NCI-H1694 treated with DMSO at 0.1 percent for 48 hours (cell line): ENCODE data around the gene SPDEF.

Experiments
- DNase-seq: peaks from one replicate; lab custom pipeline; 2025; lab: John Stamatoyannopoulos, UW

The SPDEF gene

DNA sequence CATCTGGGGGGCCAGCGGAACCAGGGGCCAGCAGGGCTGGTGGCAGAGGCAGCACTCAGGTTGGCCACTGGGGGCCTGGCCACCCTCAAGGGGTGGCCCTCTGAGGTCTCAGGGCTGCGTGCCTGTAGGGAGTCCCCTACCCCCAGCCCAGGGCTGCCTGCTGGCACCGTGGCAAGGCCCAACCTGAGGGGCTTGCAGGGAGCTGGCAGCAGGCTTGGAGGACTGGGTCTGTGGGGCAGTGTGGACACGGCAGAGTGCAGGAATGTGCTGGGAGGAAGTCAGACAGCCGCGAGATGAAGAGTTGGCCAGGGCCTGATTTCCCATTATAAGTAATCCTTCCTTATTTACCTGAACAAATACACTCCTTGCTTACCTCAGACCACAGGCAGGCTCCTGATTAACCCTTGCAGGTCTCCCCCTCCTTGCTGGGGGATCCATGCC is at the start of gene SPDEF:
TSS of gene SPDEF (minus strand) at position 299 of the 441 bp plus-strand sequence. CDS start 11,874 bp downstream, outside the sequence.
- no peak for DNase-seq

DNA sequence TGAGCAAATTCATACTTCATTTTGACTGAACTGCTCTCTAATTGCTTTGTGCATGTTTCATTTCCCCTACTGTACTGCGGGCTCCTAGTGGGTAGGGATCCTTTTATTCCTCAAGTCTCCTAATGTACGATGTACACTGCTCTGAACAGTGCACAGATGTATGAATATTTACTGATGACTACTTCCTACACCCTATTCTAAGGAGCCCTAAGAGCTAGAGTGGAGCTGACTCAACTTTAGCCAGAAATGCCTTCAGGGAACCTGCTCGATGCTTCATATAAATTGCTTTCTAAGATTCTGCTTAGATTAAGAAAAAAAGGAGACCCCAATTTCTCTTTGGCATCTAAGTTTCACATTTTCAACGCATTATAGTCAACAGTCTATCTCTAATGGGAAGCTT is 47.6 kb upstream of the SPDEF start:
- DNase-seq = no peak

DNA sequence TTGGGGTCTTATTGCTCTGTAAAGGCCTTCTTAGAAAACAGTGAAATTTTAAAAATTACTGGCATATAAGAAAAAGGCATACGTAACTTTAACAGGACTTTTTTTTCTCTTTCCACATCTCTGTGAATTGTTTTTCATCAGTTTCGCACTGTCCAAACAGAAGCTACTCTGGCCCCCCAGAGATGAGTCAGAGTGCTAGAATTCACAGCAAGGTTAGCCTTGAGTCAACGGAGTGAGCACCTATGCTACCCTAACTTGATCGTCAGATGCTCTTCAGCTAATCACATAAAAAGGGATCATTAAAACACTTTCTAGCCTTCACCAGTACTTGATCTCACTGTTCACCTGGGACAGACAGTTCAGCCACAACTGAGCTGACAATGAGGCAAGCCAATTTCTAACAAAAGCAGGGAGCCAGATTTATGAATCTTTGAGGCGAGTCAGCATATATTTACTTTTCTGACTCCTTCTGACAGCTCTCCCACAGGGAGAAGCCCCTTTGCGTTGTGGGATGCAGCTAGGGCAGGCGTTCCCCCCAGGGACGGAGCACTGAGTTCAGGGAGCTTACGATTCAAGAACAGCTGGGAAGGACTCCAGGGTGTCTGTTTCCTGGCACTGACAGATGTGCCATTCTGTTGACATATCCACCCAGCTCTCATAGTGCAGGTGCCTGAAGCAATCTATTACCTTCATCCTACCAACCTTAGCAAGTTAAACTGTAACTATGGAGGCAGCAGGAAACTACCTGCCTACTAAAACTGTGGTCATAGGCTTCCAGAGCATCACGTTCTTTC is 46.4 kb upstream of the SPDEF start:
- DNase-seq = peak; percentile 42

DNA sequence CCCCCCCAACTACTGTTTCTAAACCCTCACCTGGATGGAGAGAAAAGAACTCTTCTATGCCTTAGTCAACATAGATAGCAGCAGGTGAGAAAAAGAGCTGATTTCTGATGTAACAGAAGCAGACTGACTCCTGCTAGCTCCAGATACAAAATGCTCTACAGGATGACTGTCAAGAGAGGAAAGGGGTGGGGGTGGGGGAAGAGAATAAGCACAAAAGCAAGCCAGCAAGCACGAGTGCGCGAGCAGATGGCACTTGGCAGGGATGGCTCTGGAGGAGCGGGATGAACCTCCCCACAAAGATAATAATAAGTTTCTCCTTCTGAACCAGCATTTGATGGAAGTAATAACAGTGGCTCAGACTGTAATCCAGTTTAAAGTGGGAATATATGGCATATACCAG is 45.6 kb upstream of the SPDEF start:
- DNase-seq = peak; percentile 82

DNA sequence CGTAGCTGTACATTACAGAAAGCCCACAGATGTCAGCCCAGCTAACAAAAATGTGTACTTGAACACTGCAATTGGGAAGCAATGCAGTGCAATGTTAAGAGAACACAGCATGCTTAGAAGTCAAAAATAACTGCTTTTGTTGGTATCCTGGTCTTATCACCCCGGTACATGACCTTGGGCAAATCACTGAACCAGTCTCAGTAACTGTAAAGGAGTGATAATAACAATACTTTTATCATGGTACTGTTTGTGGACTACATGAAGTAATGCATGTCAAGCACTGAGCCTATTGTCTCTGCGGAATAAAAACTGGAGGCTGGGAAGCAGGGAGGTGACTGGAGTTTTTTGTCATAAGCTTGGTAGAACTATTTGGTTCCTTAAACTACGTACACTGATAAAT is 44.7 kb upstream of the SPDEF start:
- DNase-seq = no peak

DNA sequence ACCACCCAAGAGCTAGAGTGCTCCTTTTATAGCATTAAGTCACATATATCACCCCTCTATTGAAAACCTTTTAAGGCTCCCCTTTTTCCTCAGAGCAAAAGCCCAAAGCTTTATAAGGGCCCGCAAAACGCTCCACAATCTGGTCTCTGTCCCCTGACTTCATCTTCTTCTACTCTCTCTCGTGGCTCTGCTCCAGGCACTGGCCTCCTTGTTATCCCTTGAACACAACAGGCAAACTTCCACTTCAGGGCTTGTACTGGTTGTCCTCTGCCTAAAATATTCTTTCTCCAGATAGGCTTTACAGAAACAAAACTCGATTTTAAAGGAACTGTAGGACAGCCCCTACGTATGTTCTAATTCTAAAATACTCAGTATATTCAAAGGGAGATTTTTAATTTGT is 44.0 kb upstream of the SPDEF start:
- no peak for DNase-seq

DNA sequence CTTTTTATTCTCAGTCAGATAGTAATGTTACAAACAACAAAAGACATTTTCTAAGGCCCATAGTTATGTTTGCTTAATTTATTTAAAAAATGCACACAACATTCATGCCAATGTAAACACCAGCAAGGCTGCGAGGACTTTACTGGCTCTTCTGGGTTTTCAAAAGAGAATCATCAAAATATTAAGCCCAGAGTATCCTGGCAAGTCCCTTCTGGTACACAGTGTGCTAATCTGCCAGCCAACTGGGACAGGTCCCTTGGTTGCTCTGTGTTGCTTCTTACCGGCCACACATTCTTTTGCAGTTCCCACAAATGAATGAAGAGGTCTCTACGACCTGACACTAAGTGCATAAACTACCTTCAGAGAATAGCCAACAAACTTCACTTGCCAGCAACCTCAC is 42.6 kb upstream of the SPDEF start:
- no peak for DNase-seq

DNA sequence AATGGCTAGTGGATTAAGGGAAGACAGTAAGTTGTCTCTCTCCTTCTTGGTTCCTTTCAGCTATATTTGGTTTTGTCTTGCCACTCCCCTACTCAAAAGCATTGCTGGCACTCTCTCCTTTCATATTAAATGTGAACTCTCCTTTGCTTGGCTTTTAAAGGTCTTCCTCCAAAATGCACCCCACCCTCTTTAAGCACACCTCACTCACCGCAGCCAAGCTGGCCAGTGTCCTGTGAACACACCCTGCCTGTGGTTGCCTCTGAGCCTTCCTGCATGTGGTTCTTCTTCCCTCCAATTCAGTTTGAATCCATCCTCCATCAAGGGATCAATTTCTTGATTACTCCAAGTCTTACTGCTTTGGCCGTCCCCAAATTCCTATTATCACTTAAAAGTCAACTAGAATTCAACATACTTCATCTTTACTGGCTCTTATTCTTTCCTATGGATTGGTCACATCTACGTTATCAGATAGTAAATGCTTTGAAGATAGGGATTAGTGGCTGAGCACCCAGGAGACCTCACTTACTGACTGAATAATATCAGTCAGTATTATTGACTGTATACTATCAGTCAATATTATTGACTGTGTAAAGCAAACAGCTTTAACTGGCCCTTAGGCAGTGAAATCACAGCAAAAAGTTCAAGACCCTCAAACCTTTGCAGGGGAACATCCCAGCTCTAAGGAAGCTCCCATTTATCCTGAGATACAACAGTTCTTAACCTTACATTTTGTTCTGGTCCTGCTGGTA is 41.6 kb upstream of the SPDEF start:
- no peak for DNase-seq

DNA sequence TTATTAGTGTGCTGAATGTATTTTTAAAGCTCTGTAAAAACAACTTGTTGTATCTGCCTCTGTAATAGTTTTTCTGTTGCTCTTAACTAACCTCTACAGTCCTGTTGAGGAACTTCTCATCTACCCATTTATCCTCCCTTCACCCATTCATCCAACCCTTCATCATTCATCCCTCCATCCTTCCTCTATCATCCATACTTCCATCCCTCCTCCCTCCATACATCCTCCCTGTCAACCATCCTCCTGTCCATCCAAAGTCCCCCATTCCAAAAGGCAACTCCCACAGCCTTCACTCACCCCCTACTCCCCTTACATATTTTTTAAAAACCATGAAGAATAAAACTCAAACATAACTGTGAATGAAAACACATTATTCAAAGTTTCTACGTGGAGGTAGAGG is 40.7 kb upstream of the SPDEF start:
- no peak for DNase-seq

DNA sequence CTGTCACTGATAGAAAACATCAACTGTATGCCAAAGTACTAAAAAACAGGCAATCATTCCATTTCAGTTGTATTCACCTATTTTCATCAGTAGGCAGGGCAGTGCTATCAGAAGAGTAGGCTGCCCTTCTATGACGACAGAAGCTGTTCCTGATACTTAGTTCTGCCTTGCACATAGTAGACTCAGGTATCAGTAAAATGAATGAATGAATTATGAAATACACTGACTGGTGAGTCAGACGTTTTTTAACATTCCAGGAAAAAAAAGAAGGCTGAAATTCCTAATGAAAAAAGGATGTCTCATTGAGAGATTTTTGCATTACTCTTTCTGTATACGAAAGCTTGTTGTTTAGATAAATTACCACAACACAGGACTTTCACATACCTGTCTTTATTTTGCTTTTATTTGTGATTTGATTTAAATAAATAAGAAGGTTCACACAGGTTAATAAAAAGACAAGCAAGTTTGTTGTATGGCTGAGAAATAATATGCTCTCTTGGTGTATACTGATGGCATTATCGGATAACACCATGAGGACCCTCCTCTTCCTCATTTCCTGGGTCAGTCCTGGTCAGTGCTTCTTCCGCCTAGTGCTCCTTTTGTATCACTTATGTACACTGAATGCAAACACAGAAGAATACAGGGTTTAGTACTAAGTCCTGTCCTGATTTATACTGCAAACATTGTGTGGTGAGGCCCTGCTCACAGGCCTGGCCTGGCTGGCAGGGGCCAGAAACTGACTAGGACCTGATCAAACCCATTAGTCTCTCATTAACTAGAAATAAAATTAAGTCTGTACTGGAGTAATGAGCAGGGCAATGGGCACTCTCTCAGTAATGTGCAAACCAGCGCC is 39.4 kb upstream of the SPDEF start:
- no peak for DNase-seq

DNA sequence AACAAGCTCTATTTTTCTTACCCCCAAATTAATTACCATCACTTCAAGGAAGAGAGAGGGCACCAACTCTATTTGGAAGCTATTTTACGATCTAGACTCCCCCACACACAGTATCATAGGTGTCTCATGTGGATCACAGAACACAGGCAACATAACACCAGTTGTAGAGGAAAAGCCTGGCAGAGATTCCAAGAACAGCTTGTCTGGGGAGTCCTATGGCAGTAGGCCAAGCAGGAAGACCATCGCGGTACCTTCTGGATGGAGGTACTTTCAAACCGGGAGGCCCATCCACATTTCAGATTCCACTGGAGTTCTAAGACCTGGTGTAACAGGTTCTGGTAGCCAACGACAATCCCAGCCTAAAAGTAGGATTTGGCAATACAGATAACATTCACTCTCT is 37.6 kb upstream of the SPDEF start:
- peak; percentile 70 for DNase-seq

DNA sequence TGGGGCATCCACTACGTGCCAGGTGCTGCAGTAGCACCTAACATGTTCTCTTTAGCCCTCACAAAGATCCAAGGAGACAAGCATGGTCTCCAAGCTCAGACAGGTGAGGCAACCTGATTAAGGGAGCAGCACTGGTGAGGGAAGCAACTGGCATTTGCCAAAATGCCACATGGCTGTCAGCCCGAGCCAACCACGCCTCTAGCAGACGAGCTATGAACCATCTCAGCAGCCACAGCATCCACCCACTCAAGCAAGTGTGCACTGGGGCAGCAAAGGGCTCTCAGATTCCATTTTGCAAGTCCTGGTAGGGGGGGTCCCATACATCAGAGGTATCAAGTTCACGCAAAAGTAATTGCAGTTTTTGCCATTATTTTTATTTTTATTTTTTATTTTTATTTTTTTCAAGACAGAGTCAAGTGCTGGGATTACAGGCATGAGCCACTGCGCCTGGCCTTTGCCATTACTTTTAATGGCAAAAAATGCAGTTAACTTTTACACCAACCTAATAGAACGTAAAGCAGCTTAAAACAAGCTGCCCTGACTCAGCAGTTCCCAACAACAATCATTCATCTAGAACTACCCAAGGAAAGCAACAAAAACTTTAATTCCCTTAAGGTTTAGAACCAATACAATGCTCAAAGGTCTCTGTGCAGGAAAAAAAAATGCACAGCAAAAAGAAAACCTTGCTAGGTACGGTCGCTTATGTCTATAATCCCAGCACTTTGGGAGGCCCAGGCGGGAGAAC is 36.3 kb upstream of the SPDEF start:
- DNase-seq = no peak

DNA sequence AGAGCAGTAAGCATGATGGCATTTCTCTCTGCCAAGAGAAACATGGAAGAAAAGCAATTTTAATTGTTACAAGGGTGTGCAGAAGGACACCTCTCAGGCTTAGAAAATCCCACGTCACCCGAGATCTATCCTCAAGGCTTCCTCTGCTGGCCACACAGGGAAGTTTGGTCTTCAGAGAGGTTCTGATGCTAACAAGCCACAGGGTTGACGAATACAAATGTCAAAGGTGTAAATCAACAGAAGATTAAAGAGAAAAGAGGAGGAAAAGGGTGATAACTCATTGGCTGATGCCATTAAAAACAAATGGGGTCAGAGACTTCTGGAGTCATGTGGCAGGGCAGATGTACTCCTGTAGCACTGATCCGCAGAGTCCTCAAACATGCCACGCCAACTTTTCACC is 33.6 kb upstream of the SPDEF start:
- DNase-seq = no peak

DNA sequence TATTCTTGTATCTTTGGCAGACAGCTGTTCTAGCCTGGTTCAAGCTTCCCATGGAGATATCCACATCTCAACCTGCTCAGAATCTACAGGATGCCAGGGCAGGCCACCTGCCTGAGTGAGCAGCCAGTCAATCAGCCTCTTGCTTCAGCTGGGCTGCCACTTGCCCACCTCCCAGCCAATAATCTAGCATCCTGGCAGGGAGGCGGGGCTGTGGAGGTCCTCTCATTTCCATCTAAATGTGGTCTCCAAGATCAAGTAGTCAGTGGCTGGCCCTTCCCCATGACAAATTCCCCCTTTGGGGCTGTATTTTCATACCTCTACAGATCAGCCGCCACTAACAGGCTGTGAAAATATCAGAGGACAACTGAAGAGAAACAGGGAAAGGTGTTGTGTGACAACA is 33.0 kb upstream of the SPDEF start:
- DNase-seq = no peak

DNA sequence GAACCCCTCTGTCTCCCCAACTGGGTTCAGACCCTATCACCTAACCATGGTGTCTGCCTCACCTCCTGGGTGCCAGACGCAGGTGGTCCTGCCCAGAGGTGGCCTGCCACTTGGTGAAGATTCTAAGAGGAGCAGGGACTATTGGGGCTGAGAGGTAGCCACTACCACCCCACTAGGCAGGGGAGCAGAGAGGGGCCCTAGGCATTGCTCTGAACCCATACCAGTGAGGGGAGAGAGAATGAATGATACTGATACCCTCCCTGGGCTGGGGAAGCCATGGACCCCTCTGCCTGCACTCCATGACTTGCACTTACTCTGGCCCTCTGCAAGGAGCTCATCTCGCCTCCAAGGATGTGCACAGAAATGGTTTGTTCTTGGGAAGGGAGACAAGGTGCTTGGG is 31.7 kb upstream of the SPDEF start:
- DNase-seq = no peak

DNA sequence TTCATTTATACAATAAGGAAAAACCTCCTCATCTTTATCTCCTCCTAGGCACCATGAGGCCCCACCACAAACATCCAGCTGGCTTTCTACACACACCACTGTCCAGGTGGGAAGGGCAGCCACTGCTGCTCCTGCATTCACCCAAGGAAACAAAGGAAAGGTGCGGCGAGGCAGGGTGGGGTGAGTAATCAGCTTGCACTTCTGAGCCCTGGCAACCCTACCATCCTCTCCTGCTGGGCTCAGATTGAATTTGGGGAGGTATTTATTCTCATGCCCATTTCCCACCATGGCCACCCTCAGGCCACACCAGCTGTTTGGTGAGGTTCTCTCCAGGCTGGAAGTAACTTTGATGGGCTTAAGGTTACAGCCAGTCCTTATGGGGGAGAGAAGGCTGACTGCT is 31.2 kb upstream of the SPDEF start:
- no peak for DNase-seq

DNA sequence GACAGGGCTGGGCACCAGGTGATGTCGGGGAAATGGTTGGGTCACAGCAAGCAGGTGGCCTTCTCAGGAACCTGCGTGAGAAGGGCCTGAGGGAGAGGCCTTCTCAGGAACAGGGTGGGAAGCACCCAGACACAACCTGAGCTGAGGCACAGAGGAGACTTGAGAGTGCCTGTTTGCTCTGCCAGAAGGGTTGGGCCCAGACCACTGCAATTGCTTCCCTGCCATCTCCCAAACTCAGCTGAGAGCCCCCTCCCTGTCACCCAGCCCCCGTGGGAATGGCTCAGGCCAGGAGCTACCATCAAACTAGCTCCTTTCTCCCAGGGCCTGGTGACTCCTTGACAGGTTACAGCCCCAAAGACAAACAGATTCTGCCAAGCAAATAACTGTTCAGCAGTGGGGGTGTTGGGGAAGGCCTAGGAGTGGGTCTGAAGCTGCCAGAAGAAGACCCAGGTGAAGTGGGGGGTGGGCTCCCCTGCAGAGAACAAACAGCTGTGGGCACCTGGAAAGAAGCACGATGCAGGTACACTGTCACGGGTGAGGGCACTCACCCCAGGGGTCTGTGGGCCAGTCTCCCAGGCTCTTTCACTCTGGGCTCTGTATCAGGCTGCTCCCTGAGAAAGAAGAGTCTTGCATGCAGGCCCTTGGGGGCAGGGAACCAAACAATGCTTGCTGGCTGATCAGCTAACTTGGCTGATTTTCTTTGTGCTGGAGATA is 30.4 kb upstream of the SPDEF start:
- DNase-seq = no peak

DNA sequence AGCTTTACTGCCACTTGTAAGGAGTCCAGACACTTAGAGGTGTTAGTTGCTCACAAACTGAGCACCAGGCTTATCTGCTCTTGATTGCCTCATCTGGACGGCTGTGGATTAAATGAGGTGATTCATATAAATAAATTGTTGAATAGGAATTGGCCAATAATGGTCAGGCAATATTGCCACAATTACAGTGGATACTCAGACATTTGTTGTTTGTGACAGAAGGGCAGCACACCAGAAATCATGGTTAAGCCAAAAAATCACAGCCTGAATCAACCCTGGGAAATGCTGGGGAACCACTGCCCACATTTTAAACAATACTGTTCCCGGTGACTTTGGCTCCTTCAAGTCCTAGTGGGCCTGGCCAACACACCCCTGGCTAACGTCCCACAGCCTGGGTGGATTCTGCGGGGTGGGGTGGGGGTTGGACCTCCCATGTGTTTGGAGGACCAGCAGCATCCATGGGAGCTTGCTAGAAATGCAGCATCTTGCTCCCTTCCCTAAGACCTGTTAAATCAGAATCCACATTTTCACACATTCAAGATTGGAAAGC is 29.5 kb upstream of the SPDEF start:
- DNase-seq = no peak

DNA sequence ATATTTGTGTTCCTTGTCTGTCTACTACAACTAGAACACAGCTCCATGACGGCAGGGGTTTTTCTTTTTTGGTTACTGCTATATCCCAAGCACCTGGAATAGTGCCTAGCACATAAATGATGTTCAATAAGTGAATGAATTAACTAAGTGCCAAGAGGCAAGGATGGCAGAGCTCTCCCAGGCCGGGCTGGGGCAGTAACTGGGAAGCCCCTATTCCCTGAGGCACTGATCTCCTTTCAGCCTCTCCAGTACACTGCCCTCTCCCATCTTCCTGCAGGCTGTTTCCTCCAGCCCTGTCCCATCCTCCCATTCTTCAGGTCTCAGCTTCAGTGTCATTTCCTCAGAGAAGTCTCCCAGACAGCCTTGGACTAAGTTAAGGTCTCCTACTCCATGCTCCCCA is 29.0 kb upstream of the SPDEF start:
- DNase-seq = no peak

DNA sequence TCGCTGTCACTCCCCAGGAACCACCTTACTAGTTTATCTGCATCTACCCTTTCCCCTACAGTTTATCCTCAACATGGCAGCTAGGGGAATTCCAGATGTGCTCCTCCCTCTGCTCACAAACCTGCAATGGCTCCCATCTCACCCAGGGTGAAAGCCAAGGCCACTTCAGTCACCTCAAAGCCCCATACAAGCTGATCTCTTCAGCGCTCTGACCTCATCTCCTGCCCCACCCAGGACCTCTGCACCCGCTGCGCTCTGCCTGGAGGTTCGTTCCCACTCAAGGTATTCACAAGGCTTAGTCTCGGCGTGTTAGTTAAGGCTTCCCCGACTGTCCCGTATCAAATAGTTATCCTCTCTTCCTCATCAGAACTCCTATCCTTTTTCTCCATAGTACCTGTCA is 28.6 kb upstream of the SPDEF start:
- no peak for DNase-seq
